Coronary artery (tissue), 2 donors: Measurements from ENCODE around the gene ELAC1.

Experiments used
- DNase-seq: peaks from one replicate; pipeline ENCODE4 v3.0.0-alpha.2; 2017; ENCODE audit warnings: low spot score
- H3K27ac ChIP-seq, 2 donors: fragments of 200-600 bp; sonication (generic); one replicate each; pipeline ENCODE4 v1.5.1; 2016 to 2019
- H3K4me3 ChIP-seq: fragments of 200-600 bp; sonication (generic); 2 replicates; pipeline ENCODE4 v1.5.1; 2016; ENCODE audit warnings: mild to moderate bottlenecking, moderate library complexity
- TF ChIP-seq, protein P1 (sequence below): fragments of 200-600 bp; sonication (generic); IDR thresholded peaks from one replicate; pipeline ENCODE4 v1.5.1; 2019; ENCODE audit warnings: antibody characterized with exemption

ELAC1 gene

DNA sequence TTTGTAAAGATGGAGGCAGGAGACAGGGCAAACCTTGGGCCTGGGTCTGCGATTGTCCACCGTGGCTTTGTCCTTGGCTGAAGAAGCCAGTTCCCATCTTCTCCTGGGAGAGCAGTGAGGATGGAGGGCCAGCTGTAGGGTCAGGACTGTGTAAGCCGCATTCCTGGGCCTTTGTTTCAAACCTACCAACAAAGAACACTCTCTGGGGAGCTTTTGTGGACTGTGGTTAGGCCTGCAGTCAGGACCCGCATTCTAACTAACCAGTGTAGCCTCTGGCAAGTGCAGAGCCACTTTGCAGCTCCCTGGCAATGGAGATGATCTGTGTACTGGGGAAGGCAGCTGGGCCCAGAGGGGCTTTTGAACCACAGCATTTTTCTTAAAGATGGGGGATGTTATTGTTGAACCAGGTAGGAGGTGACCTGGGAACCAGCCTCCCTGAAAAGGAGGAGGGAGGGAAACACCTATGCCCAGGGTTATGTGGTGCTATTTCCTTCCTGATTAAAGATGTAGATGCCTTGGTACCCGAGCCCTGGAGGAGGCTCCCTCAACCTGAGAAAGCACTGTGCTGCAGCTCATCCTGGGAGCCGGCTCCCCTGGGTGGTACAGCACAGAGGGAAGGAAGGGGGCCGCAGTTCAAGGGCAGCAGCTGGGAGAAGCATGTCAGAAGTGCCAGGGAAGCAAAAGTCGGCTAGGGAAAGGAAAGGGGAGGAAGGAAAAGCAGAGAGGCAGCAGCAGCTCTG, 49.5 kb downstream of the ELAC1 start:
- TF ChIP-seq, protein P1, sequence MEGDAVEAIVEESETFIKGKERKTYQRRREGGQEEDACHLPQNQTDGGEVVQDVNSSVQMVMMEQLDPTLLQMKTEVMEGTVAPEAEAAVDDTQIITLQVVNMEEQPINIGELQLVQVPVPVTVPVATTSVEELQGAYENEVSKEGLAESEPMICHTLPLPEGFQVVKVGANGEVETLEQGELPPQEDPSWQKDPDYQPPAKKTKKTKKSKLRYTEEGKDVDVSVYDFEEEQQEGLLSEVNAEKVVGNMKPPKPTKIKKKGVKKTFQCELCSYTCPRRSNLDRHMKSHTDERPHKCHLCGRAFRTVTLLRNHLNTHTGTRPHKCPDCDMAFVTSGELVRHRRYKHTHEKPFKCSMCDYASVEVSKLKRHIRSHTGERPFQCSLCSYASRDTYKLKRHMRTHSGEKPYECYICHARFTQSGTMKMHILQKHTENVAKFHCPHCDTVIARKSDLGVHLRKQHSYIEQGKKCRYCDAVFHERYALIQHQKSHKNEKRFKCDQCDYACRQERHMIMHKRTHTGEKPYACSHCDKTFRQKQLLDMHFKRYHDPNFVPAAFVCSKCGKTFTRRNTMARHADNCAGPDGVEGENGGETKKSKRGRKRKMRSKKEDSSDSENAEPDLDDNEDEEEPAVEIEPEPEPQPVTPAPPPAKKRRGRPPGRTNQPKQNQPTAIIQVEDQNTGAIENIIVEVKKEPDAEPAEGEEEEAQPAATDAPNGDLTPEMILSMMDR: no peak
- Histone ChIP-seq H3K27ac (no peak overlapping the region), H3K4me3 (no peak overlapping the region)
- DNase-seq: no peak

DNA sequence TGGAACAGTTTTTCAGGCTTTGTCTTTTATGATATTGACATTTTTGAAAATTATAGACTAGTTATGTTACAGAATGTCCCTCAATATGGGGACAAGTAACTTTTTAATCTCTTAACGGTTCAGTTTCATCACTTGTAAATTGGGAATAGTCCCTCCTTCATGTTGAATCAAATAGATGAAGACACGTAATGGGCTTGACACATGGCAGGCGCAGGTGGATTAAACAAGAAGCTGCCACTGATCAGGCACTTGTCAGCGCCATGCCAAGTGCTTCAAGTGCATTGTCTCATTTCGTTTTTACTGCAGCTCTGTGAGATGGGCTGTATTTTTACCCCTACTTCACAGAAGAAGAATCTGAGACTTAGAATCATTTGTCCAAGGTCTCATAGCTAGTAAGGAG, 52.7 kb downstream of the ELAC1 start:
- no peak overlapping the region for H3K27ac ChIP-seq
- no peak for DNase-seq
- TF ChIP-seq, protein P1: no peak
- no peak overlapping the region for H3K4me3 ChIP-seq

DNA sequence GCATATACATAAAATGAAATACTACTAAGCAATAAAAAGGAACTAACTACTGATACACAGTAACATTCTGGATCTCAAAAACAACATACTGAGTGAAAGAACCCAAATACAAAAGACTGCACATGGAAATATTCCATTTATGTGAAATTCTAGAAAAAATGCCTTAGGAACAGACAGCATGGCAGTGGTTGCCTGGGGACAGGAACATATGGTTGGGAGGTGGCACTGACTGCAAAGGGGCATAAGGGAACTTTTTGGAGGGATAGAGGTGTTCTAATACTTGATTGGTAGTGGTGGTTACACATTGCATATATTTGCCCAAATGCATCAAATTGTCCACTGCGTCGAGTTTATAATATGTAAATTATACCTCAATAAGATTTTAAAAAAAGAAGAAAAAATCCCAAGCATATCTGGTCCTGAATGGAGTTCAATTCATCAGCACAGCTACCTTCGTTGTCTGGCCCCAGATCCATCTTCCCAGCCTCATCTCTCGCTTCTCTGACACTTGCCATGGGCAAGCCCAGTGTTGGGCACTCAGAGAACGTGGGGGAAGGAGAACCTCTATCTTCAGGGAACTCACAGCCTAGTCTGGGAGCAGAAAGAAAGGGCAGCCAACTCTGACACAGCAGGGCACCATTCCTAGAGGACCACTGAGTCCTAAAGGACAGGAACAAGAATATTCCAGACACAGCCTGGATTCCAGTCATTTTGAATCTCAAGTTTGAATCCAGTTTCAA, 53.6 kb downstream of the ELAC1 start:
- Histone ChIP-seq H3K27ac (no peak overlapping the region), H3K4me3 (no peak overlapping the region)
- TF ChIP-seq, protein P1: no peak
- DNase-seq: no peak

DNA sequence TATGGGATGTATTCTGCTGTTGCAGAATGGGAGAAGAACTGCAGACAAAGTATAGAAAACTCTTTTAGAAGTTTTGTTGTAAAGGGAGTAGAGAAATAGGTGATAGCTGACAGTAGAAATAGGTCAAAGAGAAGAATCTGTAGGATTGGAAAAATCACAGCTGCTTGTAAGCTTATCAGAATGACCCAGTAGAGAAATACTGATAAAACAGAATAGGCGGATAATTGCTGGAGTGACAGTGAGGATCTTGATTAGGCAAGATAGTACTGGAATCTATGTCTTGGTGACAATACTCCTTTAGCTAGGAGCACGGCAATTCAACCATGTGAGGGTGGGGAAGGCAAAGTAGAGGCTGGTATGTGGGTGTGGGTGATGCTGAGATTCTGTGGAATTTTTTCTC, 57.7 kb downstream of the ELAC1 start:
- Histone ChIP-seq H3K27ac (no peak overlapping the region), H3K4me3 (no peak overlapping the region)
- no peak for DNase-seq
- TF ChIP-seq, protein P1: no peak

DNA sequence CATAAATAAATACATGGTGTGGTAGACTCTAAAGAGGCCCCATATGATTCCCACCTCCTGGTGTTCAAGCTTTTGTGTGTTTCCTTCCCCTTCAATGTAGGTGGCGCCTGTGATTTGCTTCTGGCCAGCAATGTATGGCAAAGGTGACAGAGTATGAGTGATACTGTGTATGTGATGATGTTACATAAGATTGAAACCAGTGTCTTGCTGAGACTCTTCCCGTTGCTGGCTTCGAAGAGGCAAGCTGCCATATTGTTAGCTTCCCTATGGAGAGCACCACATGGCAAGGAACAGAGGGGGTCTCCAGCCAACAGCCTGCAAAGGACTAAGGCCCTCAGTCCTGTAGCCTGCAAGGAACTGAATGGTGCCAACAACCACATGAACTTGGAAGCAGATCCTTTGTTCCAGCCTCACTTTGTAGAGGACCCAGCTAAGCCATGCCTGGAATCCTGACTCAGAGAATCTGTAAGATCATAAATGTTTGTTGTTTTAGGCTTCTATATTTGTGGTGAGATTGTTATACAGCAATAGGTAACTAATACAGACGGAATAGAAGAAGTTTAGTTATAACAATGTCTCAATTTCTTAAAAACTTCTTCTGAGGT, 60.5 kb downstream of the ELAC1 start:
- Histone ChIP-seq H3K27ac (no peak overlapping the region), H3K4me3 (peak overlapping the region; percentile 8)
- DNase-seq: no peak
- TF ChIP-seq, protein P1: no peak

DNA sequence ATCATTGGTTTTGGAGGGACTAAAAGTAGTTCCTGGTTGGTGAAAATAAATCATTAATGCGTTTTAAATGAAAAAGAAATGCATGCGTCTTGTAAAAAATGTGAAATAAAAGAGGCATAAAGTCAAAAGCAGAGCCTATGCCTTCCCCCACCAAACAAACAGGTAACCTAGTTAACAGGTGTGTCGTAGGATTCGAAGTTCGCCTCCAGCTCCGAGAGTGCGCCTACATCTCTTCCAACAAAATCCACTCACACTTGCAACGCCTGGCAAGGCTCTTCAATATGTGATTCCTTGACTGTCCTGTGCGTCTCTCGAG, 61.5 kb downstream of the ELAC1 start:
- Histone ChIP-seq H3K4me3 (peak overlapping the region; percentile 90), H3K27ac (peak overlapping the region; percentile 92 to 97)
- no peak for DNase-seq
- TF ChIP-seq, protein P1: no peak
